GM18507 (cell line): ENCODE measurements around the gene STAP1.
"Not testable (repeated sequence)": the region's sequence is repeated elsewhere in the genome, so short reads cannot be mapped to it uniquely, and the experiment has no call there.

Experiments used
- DNase-seq: peaks from one replicate; pipeline ENCODE4 v3.0.0; 2011; ENCODE audit warnings: low read depth; ENCODE audit not compliant: insufficient read length; ENCODE audit errors: extremely low spot score
- FAIRE-seq: peaks from 2 replicates; lab custom pipeline; 2011; peaks lifted over from hg19 to GRCh38; lab: Jason Lieb, UNC

STAP1 gene

DNA sequence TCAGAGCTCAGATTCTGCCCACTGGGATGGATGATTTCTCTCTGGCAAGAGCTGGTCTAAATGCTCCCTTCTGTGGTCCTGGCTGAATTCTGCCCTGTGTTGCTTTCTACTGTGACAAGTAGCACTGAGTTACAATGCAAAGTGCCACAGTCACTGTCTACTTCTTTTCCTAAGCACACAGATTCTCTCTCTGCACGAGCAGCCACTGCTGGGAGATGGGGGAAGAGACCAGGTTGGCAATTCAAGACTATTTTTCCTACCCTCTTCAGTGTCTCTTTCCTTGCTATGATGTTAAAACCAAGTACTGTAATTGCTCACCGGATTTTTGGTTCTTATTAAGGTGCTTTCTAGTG lies 45.5 kb downstream of the STAP1 start:
- DNase-seq (no peak), FAIRE-seq (no peak)

DNA sequence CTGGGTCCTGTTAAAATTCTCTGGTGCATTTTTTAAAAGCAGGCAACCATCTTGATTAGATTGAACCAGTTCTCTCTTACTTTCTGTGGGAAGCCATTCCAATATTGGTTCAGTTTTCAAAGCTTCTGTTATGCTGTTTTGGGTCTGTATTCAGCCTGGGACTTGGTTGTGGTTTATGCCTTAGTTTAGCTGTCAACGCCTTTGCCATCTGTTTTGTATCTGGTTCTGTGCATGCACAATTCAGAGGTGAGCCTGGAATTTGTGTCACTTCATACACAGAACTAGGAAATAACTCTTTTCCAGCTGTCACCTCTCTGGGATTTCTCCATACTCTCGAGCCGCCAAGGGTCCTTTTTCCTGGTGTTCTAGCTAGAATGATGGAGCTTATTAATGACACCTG lies 46.2 kb downstream of the STAP1 start:
- DNase-seq, result no peak
- no peak for FAIRE-seq

DNA sequence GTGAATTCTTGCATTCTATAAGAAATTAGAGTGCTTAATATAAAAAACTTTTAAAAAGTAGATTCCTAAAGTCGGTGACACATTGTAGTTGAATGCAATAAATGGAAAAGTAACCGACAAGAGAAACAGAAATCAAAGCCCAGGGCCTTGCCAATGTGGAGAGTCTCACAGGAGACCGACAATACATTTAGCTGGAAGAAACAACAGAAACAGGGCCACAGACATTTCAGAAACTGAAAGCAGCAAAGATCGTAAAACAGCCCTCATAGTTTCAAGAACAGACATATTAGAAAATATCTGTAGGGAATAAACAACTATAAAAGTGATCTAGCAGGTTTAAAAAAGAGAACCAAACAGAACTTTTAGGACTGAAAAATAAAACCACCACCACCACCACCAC lies 49.5 kb downstream of the STAP1 start:
- DNase-seq, result no peak
- no peak for FAIRE-seq

DNA sequence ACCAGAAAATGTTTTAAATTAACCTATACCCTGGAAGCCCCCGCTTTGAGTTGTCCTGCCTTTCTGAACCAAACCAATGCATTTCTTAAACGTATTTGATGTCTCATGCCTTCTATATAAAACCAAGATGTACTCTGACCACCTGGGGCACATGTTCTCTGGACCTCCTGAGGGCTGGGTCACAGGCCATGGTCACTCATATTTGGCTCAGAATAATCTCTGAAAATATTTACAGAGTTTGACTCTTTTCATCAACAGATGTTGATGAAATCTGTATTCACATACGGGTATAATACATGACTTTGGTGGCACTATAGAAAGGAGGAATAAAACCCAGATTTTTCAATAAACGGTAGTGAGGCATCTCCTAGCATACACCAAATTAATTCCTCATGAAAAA lies 55.7 kb downstream of the STAP1 start:
- DNase-seq (no peak), FAIRE-seq (no peak)

DNA sequence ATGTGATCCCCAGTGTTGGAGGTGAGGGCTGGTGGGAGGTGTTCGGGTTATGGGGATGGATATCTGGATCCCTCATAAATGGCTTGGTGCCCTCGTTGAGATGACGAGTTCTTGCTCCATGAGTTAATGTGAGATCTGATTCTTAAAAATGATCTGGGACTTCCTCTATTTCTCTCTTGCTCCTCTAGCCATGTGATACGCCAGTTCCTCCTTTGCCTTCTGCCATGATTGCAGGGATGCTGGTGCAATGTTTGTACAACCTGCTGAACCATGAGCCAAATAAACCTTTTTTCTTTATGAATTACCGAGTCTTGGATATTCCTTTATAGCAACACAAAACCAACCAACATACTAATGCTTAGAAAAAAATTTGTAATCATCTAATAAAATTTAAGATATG lies 56.6 kb downstream of the STAP1 start:
- DNase-seq, result no peak
- no peak for FAIRE-seq

DNA sequence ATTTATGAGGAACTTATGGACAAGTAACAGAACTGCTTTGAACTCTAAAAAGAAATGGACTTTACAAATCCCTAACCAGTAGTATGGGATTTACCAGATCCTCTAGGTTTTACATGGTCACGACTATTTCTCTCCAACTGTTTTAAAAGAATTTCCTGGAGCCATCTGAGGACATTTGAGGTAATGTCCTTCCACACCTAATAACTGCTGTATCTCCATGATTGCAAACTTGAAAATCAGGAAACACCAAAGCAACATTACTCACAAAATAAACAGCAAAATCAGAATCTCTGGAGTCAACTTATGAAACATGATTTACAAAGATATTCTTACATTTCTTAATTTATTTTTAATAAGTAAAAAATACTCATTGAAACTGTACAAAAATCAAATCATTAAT lies 58.0 kb downstream of the STAP1 start:
- no peak for FAIRE-seq
- no peak for DNase-seq

DNA sequence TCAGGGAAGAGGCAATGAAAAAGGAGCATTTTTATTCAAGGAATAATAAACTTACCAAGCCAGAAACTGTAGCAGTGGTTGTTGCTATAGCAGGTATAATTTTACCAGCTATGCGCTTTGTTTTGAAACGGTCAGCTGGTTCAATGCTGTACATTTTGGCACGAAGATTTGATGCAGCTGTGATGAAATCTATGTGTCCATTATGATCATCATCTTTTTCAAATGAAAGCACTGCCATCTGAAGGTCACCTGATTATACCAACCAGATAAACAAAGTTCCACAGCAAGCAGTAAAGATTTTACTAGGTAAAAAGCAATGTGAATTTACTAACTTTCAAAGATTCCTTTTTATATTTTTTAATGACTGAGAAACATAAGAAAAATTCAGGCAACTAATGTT lies 66.4 kb downstream of the STAP1 start:
- no peak for DNase-seq
- no peak for FAIRE-seq

DNA sequence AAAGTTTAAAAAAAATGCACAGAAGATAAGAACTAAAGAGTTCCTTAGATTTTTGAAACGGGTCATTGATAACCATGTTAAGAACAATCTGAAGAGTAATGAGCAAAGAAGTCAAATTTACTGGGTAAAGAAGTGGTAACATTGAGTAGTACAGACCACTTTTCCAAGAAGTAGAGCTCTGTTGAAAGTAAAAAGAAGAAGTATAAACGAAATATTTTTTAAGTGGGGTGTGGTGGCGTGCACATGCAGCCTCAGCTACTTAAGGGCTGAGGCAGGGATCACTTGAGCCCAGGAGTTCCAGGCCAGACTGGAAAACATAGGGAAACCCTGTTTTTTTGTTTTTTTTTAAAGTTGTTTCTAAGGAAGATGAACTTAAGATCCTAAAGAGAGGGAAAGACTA lies 74.0 kb downstream of the STAP1 start:
- DNase-seq, result no peak
- no peak for FAIRE-seq

DNA sequence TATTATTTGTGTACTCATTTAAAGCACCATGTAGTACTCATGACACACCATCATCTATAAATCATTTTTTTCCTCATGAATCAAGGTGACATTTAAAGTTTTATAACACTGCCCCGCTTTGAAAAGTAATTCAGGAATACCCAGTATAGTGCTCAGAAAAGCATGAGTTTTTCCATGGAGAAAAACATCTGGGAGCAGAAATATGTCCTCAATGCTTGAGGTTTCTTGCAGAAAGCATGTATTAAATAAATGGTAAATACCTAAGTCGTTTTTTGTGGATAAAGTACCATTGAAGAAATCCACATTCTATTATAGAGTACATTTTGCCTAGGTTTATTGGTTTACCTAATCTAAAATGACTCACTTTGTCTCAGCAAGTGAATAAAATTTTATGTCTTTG lies 76.2 kb downstream of the STAP1 start:
- FAIRE-seq (no peak), DNase-seq (no peak)

DNA sequence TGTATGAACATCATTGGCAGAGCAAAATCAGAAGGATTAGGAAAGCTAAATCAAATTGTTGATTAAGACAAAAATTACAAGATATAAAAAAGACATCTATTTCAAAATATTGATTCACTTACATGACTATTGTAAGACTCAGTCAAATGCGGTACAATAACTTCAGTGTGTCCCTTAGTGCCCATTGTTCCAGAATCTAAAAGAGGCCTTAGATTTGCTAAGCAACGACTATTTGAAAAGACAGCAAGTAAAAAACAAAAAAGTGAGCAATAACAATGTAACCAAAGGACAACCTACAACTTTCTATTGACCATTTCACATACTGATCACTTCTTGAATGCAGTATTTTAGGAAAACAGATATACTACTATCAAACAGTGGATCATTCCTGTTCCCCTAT lies 76.8 kb downstream of the STAP1 start:
- no peak for FAIRE-seq
- DNase-seq, result no peak

DNA sequence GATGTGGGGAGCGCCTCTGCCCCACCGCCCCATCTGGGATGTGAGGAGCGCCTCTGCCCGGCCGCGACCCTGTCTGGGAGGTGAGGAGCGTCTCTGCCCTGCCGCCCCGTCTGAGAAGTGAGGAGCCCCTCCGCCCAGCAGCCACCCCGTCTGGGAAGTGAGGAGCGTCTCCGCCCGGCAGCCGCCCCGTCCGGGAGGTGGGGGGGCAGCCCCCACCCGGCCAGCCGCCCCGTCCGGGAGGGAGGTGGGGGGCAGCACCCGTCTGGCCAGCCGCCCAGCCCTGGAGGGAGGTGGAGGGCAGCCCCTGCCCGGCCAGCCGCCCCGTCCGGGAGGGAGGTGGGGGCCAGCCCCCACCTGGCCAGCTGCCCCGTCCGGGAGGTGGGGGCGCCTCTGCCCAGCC lies 78.5 kb downstream of the STAP1 start:
- DNase-seq, FAIRE-seq: not testable (repeated sequence)

DNA sequence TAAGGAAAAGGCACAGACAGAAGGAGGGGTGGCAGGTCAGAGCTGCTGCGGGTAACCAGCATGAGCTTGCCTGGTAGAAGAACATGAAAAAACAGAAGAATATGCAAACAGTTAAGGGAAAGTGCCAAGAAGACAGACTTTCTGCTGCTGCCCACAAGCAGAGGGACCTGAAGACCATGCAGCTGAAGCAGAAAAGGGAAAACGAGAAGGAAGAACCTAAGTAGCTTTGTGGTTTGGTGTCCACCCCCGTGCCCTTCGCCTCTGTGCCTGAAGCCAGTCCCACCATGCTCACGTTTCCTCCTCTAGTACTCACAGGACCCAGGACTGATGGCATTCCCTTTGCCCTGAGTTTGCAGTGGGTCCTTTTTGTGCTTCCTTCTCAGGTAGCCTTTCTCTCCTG lies 79.6 kb downstream of the STAP1 start:
- FAIRE-seq (no peak), DNase-seq (no peak)

DNA sequence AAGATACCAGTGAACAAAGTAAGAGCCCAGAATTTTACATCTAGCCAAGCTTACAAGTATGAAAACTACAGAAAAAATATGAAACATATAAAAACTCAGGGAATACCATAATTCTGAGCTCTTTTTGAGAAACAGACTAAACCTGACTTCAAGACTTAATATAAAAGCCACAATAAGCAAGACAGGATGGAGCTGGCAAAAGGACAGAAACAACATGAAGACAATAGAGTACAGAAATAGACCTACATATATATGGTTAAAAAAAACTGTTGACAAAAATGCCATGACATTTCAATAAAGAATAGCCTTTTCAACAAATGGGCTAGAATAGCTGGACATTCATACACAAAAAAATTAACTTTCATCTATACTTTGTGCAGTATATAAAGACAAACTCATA lies 93.0 kb downstream of the STAP1 start:
- no peak for FAIRE-seq
- DNase-seq, result no peak
